B cell (primary cell): ENCODE results near the gene CNGA3.

ENCODE experiments used
- CTCF ChIP-seq: fragments of 200-600 bp; IDR thresholded peaks from one replicate; pipeline ENCODE4 v1.8.0; 2022; ENCODE audit warnings: antibody characterized with exemption, mild to moderate bottlenecking
- EZH2 ChIP-seq: IDR thresholded peaks from 2 replicates; pipeline ENCODE4 v1.6.1; 2012; ENCODE audit warnings: borderline replicate concordance, low read depth, mild to moderate bottlenecking, moderate library complexity, low read length; ENCODE audit not compliant: insufficient read depth, poor library complexity, severe bottlenecking

- TF ChIP-seq CTCF (no peak), EZH2 (no peak)
Measured at GRCh38 chr2:98442488-98442887, 96.2 kb downstream of the CNGA3 start.
